Measurements from ENCODE around the gene AKAP8. TPM values are rescaled to one million over a fixed set of nuclear protein-coding genes. Genes with fewer than 3 reads are reported as not detected.

Gene AKAP8
- polyA plus RNA-seq, 1 donor (not counting 4 experiments of a cell fraction or from before 2014, with no cell fraction given) = 18.1 TPM

DNA sequence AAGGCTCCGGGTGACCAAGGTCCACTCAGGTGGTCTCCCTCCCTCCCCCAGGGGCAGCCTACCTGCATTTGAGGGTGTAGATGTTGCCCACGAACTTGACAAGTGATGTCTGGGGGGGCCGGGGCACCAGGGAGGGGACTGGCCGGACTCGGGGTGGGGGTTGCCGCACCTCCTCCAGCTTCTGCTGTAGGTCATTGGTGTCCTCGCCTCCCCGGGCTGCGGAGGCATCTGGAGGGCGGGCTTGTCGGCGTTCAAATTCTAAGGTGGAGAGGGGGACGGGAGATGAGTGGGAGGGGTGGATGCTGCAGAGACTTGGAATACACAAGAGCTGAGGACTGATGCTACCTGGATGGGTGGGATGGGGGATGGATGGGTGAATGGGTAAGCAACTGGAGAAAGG lies 44.5 kb upstream of the AKAP8 start:
- Histone ChIP-seq H3K27me3 (ENCODE audit: control insufficient read depth, extremely low read depth, insufficient read depth, low read length) (no peaks in the 10 kb centered on the region), H3K36me3 (ENCODE audit: control insufficient read depth in 2 of 2, extremely low read depth in 1 of 2, insufficient read depth in 2 of 2, low read length in 2 of 2) (peaks cover 35 to 41% of the 10 kb centered on the region in 2 experiments), H3K9me1 (ENCODE audit: control insufficient read depth, extremely low read depth, insufficient read depth, low read length) (no peaks in the 10 kb centered on the region), H3K9me3 (ENCODE audit: control insufficient read depth, low read depth, low read length) (peaks cover 5% of the 10 kb centered on the region), H2AFZ (ENCODE audit: control insufficient read depth, low read length) (no peak overlapping the region), H3K4me3 (ENCODE audit: control insufficient read depth in 2 of 3, extremely low read depth in 1 of 3, insufficient read depth in 2 of 3, low read depth in 1 of 3, low read length in 3 of 3) (no peak overlapping the region), H3K9ac (ENCODE audit: control insufficient read depth, extremely low read depth, insufficient read depth, low read length) (no peak overlapping the region), H3K79me2 (ENCODE audit: control insufficient read depth, insufficient read depth, low read length) (peaks cover 16% of the 10 kb centered on the region), H4K20me1 (ENCODE audit: control insufficient read depth, extremely low read depth, insufficient read depth, low read length) (no peaks in the 10 kb centered on the region), H3K27ac (ENCODE audit: control insufficient read depth, insufficient read depth, low read length) (no peak overlapping the region), H3K4me2 (ENCODE audit: control insufficient read depth, extremely low read depth, insufficient read depth, low read depth, low read length) (no peak overlapping the region), H3K4me1 (ENCODE audit: control insufficient read depth, extremely low read depth, insufficient read depth, low read length) (peaks cover 5% of the 10 kb centered on the region)
- dilution Hi-C loops (cut with MboI; ENCODE audit: extremely low pct_ligation_motif_present, low sequenced_read_pairs) = no loop called here
- TF ChIP-seq, protein P1, sequence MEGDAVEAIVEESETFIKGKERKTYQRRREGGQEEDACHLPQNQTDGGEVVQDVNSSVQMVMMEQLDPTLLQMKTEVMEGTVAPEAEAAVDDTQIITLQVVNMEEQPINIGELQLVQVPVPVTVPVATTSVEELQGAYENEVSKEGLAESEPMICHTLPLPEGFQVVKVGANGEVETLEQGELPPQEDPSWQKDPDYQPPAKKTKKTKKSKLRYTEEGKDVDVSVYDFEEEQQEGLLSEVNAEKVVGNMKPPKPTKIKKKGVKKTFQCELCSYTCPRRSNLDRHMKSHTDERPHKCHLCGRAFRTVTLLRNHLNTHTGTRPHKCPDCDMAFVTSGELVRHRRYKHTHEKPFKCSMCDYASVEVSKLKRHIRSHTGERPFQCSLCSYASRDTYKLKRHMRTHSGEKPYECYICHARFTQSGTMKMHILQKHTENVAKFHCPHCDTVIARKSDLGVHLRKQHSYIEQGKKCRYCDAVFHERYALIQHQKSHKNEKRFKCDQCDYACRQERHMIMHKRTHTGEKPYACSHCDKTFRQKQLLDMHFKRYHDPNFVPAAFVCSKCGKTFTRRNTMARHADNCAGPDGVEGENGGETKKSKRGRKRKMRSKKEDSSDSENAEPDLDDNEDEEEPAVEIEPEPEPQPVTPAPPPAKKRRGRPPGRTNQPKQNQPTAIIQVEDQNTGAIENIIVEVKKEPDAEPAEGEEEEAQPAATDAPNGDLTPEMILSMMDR (optimal IDR thresholded peaks at IDR 0.05 in 1 of 3, IDR thresholded peaks at IDR 0.05 in 1 of 3, conservative IDR thresholded peaks at IDR 0.05 in 1 of 3; ENCODE audit: extremely low read depth in 1 of 3, insufficient read depth in 2 of 3, low read length in 3 of 3) = no peak
- no peak for TF ChIP-seq EZH2 (IDR thresholded peaks at IDR 0.05; ENCODE audit: low read length)
- DNase-seq (ENCODE audit: low read depth, low spot score) = no peak
- FAIRE-seq = no peak

DNA sequence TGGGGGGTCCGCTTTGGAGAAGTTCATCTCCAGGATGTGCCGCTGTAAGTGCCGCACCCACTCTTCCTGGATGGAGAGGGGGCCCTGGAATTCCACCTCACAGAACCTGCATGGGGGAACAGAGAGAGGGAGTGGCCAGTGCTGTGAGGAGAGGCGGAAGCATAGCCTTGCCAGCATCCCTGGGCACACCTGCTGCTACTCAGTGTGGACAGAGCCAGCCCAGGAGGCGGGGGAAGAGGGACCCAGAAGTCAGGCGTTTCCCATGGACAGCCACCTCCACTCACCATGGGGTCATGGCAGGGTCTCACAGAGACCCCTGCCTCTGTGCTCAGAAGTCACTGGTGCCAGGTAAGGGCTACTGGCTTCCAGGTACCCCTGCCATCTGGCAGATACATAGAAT lies 43.5 kb upstream of the AKAP8 start:
- dilution Hi-C loops (cut with MboI; ENCODE audit: extremely low pct_ligation_motif_present, low sequenced_read_pairs) = no loop called here

More for the DNA sequence above, 43.5 kb upstream of the AKAP8 start:
- FAIRE-seq = no peak
- Histone ChIP-seq H3K27me3 (ENCODE audit: control insufficient read depth, extremely low read depth, insufficient read depth, low read length) (no peaks in the 10 kb centered on the region), H2AFZ (ENCODE audit: control insufficient read depth, low read length) (no peak overlapping the region), H3K9me3 (ENCODE audit: control insufficient read depth, low read depth, low read length) (peaks cover 5% of the 10 kb centered on the region), H3K79me2 (ENCODE audit: control insufficient read depth, insufficient read depth, low read length) (peaks cover 13% of the 10 kb centered on the region), H3K9ac (ENCODE audit: control insufficient read depth, extremely low read depth, insufficient read depth, low read length) (no peak overlapping the region), H4K20me1 (ENCODE audit: control insufficient read depth, extremely low read depth, insufficient read depth, low read length) (no peaks in the 10 kb centered on the region), H3K4me1 (ENCODE audit: control insufficient read depth, extremely low read depth, insufficient read depth, low read length) (peaks cover 5% of the 10 kb centered on the region), H3K36me3 (ENCODE audit: control insufficient read depth in 2 of 2, extremely low read depth in 1 of 2, insufficient read depth in 2 of 2, low read length in 2 of 2) (peaks cover 35% of the 10 kb centered on the region in 2 experiments), H3K4me2 (ENCODE audit: control insufficient read depth, extremely low read depth, insufficient read depth, low read depth, low read length) (no peak overlapping the region), H3K9me1 (ENCODE audit: control insufficient read depth, extremely low read depth, insufficient read depth, low read length) (no peaks in the 10 kb centered on the region), H3K4me3 (ENCODE audit: control insufficient read depth in 2 of 3, extremely low read depth in 1 of 3, insufficient read depth in 2 of 3, low read depth in 1 of 3, low read length in 3 of 3) (no peak overlapping the region), H3K27ac (ENCODE audit: control insufficient read depth, insufficient read depth, low read length) (no peak overlapping the region)
- TF ChIP-seq EZH2 (IDR thresholded peaks at IDR 0.05; ENCODE audit: low read length) = no peak
- TF ChIP-seq, protein P1 (optimal IDR thresholded peaks at IDR 0.05 in 1 of 3, IDR thresholded peaks at IDR 0.05 in 1 of 3, conservative IDR thresholded peaks at IDR 0.05 in 1 of 3; ENCODE audit: extremely low read depth in 1 of 3, insufficient read depth in 2 of 3, low read length in 3 of 3) = no peak
- no peak for DNase-seq (ENCODE audit: low read depth, low spot score)

Measured in keratinocyte (primary cell).